KOPT-K1 (cell line): ENCODE results near the gene CPNE4.
"Not testable (repeated sequence)": the region's sequence is repeated elsewhere in the genome, so short reads cannot be mapped to it uniquely, and the experiment has no call there.

ENCODE experiments used
- H3K27ac ChIP-seq: fragments of 200-600 bp; sonication (generic); 2 replicates; pipeline ENCODE4 v1.5.1; 2016; ENCODE audit warnings: antibody characterized with exemption, mild to moderate bottlenecking, low read depth, low read length; ENCODE audit not compliant: poor library complexity, severe bottlenecking
- H3K36me3 ChIP-seq: fragments of 200-600 bp; sonication (generic); 2 replicates; pipeline ENCODE4 v1.5.1; 2017; ENCODE audit warnings: antibody characterized with exemption, mild to moderate bottlenecking, low read length, moderate library complexity; ENCODE audit not compliant: insufficient read depth
- H3K9me3 ChIP-seq: fragments of 200-600 bp; sonication (generic); 2 replicates; pipeline ENCODE4 v1.5.1; 2017; ENCODE audit warnings: antibody characterized with exemption, low read length, mild to moderate bottlenecking; ENCODE audit not compliant: insufficient read depth, poor library complexity, severe bottlenecking

CPNE4 gene

DNA sequence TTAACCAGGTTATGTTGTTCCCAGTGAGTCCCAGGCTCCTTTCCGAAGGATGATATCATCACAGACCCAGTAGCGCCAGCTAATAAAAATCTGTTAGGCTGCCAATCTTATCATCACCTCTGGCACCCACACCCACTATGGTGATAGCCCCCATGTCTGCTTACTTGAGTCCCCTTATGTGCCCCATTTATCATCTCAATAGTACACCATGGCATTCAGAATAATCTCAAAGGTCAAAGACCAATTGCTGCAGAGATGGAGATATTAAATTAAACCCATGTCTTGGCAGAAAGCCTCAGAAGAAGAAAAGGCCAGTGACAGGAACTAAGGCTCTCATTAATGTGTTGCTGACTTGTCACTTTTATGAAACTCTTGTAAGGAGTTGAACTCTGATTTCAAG, 32.8 kb downstream of the CPNE4 start:
- H3K27ac ChIP-seq, result no peak overlapping the region
- no peaks in the 10 kb centered on the region for H3K9me3 ChIP-seq
- H3K36me3 ChIP-seq, result no peaks in the 10 kb centered on the region

DNA sequence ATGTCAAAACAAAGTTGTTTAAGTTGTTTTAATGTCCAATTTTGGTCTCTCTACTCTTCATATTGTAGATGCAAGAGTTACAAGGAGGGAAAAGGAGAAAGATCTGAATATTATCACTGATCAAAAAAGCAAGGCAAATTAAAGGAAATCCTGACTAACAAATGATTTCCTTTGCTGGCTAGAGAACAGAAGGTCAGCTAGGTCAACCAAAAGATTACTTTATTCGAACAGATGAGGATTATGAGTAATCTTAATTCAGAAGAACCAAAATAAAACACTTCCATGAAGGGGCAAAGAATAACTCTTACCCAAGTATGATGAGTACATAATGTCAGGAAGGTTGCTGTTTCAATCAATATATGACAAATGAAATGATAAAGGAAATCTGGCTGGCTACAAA, 33.8 kb downstream of the CPNE4 start:
- Histone ChIP-seq H3K9me3 (no peaks in the 10 kb centered on the region), H3K27ac (no peak overlapping the region), H3K36me3 (no peaks in the 10 kb centered on the region)

DNA sequence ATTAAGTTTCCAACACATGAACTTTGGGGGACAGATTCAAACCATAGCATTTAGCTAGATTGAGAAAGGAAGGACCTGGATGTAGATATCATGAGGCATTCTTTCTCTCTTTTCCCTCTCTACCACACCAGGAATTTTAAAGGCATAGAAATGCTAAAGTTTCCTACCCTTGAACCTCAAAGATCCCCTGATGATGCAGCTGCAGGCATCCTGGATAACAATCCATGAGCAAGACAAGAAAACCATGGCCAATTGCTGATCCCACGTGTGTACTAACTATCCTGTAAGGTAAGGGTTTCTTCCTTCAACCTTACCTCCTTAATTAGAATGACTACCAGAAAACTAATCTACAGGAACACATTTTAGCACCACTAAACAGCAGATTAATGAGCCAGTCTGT, 36.8 kb downstream of the CPNE4 start:
- Histone ChIP-seq H3K27ac (no peak overlapping the region), H3K9me3 (no peaks in the 10 kb centered on the region), H3K36me3 (no peaks in the 10 kb centered on the region)

DNA sequence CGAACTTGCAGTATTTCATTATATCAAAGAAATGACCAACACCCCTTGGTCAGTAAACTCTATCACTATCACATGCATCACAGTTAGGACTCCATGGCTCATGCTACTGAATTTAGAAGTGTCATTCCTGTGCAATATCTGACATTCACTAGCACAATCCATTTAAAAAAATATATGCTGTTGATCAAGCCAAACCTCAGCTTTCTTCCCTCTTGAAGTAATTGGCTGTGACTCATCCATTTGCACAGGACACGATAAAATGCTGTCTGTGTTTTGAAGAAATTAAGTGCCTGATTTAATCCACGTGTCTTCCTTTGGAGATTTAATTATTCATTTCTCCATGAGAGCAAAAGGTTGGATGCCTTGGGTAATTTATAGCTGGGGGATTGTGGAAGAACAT, 38.9 kb downstream of the CPNE4 start:
- peaks cover 9% of the 10 kb centered on the region for H3K9me3 ChIP-seq
- H3K27ac ChIP-seq, result no peak overlapping the region
- no peaks in the 10 kb centered on the region for H3K36me3 ChIP-seq

DNA sequence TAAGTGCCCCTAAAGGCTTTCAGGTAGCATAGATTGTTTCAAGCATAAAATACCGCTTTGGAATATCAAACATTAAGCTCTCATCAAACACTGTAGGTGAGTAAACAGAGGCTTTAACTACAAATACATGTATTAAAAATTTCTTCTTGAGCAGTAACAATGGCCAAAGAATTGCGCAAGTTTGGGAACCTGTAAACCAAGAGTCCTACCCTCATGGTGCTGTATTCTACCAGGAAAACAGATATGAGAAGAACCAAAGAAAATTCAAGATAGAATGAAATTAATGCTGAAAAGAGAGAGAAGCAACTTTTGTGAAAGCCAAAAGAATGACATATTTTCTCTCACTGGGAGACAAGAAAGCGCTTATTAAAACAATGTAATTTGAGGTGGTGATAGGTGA, 45.5 kb downstream of the CPNE4 start:
- Histone ChIP-seq H3K36me3 (no peaks in the 10 kb centered on the region), H3K9me3 (peaks cover 9% of the 10 kb centered on the region), H3K27ac (no peak overlapping the region)

DNA sequence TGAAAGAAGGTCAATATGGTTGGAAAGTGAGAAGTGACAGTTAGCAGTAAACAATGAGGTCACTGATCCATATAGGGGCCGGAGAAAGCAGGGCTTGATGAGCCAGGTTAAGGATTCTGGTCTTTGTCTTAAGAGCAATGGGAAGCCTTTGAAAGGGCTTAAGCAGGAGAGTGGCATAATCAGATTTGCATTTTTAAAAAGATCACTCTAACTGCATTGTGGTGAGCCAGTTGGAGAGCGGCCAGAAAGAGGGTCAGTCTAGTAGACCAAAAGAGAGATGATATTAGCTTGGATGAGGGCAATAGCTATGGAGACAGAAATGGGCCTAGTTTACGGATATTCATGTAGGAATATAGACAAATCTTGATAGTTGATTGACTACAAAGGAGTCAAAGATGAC, 46.6 kb downstream of the CPNE4 start:
- no peak overlapping the region for H3K27ac ChIP-seq
- H3K9me3 ChIP-seq, result peaks cover 9% of the 10 kb centered on the region

DNA sequence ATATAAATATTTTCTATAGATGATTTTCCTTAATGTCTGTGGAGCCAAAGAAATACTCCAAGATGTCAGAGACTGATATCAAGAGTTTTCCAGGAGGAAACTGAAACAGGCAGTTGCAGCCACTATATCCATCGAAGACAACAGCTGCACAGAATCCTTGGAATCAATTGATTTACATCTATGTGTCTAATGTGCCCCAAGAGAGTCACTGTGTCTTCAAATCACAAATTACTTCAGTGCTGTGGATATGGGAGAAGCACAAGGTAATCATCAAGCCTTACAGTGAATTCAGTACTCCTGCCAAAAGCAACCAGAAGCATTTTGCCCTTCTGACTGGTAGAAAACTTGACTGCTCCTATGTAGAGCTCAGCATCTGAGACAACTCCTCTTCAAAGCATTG, 51.1 kb downstream of the CPNE4 start:
- Histone ChIP-seq H3K9me3 (no peaks in the 10 kb centered on the region), H3K27ac (no peak overlapping the region), H3K36me3 (no peaks in the 10 kb centered on the region)

More for the DNA sequence above, 46.6 kb downstream of the CPNE4 start:
- no peaks in the 10 kb centered on the region for H3K36me3 ChIP-seq

DNA sequence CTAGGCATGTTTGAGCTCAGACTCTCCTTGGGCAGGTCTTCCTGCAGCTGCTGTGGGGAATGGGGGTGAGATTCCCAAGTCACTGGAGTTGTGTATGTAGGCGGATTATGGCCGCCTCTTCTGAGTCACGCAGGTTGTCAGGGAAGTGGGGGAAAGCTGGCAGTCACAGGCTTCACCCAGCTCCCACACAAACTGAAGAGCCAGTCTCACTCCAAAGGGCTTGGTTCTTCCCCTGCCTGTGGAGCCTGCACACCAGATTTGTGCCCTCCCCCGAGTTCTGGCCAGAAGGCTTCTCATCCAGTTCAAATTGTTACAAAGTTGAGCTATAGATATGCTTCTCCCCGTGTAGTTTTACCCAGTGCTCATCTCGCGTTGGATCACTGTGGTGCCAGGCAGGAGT, 53.5 kb downstream of the CPNE4 start:
- Histone ChIP-seq H3K9me3 (no peaks in the 10 kb centered on the region), H3K27ac (no peak overlapping the region), H3K36me3 (no peaks in the 10 kb centered on the region)

DNA sequence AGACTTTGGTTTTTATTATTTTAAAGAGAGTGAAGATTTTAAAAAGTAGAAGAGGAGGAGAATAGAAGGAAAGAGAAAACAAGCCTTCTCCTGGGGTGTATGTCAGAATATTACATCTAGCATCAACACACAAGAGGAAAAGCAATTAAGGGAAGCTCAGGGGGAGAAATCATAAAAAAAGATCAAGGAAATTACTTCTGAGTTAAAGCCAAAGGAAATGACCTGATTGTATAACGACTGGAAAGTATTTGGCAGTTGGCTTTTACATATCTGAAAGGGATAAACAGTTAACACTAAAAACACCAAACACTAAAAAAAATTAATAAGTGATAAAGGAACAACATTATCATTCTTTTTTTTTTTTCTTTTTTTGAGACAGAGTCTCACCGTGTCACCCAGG, 58.4 kb downstream of the CPNE4 start:
- Histone ChIP-seq H3K36me3 (no peaks in the 10 kb centered on the region), H3K9me3 (no peaks in the 10 kb centered on the region), H3K27ac (no peak overlapping the region)

DNA sequence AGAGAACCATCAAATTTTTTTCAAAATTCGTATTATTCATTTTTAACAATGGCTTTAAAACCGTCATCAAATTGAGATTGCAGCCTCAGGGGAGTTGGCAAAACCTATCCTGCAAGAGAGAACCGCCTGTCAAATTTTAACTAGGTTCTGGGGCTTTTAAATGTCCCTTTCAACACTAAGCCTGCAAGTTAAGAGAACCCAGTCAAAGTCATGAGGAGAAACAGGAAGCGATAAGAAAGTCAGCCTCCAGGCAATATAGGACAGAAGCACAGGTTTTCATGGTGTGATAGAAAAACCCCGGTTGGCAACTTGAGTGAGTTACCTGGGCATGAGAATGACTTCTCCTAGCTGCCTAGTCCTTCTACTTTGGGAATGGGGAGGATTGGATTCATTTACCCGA, 59.8 kb downstream of the CPNE4 start:
- H3K27ac ChIP-seq, result no peak overlapping the region
- H3K36me3 ChIP-seq, result no peaks in the 10 kb centered on the region
- no peaks in the 10 kb centered on the region for H3K9me3 ChIP-seq

DNA sequence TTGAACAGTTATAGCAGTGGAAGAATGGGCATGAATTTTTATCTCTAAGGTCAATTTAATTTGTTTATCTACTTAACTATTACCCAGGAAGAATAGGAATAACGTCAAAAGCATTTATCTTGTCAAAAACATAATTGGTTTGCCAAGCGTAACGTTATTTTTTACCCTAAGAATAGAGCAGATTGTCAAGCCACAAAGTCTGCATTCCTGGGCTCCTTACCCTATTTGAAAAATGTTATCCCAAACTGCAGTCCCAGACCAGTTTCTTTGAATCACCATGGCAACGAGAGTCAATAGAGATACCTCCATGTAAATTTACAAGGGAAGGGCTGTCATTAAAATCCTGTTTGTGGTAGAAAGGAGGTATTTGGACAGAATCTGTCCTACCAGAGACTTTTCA, 61.1 kb downstream of the CPNE4 start:
- Histone ChIP-seq H3K36me3 (no peaks in the 10 kb centered on the region), H3K9me3 (no peaks in the 10 kb centered on the region), H3K27ac (no peak overlapping the region)

DNA sequence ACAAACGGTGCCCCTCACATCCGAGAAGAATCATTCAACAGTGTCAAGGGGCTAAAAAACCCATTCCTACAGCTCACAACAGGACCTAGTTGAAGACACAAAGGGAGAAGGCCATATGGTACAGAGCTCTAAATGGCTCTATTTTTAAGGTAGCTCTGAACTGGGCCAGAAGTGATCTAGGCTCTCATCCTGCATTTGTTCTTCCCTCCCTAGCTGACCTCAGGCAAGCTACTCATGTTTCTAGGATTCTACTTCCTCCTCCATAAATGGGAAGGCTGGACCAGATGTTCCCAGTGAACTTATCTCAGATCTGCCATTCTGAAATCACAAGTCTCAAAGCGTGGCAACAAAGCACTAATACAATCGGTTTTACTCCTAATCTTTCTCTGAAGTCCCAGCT, 62.3 kb downstream of the CPNE4 start:
- no peaks in the 10 kb centered on the region for H3K36me3 ChIP-seq
- H3K27ac ChIP-seq, result no peak overlapping the region
- H3K9me3 ChIP-seq, result no peaks in the 10 kb centered on the region

DNA sequence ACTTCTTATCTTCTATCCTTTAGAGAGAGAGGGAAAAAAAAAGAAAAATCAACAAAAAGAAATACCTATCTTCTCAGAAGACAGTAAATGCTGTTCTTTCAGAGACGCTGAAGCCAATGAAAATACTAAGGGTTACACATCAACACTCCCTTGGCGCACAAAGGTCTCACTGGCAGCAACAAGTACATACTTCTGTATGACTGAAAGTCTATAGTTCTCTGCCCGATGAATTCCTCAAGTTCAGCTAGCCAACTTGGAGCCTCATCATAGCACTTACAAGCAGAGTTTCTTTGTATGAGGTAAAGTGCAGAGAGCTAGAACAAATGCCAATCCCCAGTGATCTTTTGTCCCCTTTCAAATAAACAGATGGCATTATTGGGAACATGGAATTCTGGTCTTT, 62.7 kb downstream of the CPNE4 start:
- no peaks in the 10 kb centered on the region for H3K9me3 ChIP-seq
- H3K36me3 ChIP-seq, result no peaks in the 10 kb centered on the region
- H3K27ac ChIP-seq, result no peak overlapping the region

DNA sequence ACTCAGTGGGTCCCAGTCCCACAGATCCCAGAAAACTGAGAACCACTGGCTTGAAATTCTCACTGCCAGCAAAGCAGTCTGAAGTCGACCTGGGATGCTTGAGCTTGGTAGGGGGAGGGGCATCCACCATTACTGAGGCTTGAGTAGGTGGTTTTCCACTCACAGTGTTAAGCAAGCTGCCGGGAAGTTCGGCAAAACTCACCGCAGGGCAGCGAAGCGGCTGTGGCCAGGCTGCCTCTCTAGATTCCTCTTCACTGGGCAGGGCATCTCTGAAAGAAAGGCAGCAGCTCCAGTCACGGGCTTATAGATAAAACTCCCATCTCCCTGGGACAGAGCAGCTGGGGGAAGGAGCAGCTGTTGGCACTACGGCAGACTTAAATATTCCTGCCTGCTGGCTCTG, 71.4 kb downstream of the CPNE4 start:
- not testable (repeated sequence) for H3K27ac ChIP-seq, H3K9me3 ChIP-seq, H3K36me3 ChIP-seq

DNA sequence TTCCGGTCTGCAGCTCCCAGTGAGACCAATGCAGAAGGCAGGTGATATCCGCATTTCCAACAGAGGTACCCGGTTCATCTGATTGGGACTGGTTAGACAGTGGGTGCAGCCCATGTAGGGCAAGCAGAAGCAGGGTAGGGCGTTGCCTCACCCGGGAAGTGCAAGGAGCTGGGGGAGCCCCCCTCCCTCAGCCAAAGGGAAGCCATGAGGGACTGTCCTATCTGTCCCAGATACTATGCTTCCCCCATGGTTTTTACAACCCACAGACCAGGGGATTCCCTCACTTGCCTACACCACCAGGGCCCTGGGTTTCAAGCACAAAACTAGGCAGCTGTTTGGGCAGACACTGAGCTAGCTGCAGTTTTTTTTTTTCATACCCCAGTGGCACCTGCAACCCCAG, 71.8 kb downstream of the CPNE4 start:
- Histone ChIP-seq H3K36me3 (no peaks in the 10 kb centered on the region), H3K9me3 (no peaks in the 10 kb centered on the region)

DNA sequence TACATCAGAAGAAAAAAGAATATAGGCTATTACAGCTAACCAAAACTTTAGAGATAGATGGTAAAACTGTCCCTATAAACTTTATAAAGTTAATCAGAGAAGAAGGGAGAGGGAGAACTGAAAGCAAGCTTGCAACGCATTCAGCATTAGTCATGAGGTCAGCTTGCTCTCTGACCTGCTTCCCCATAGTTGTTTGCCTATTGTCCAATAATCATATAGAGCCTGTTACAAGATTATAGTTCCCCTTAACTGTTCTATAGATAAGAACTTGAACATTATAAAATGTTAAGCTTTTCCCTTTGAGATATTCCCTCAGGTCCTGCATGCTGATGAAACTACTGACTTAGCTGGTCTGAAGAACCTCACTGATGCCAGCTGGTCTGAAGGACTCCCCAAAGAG, 74.5 kb downstream of the CPNE4 start:
- Histone ChIP-seq H3K36me3 (no peaks in the 10 kb centered on the region), H3K9me3 (no peaks in the 10 kb centered on the region), H3K27ac (no peak overlapping the region)

More for the DNA sequence above, 71.8 kb downstream of the CPNE4 start:
- no peak overlapping the region for H3K27ac ChIP-seq

DNA sequence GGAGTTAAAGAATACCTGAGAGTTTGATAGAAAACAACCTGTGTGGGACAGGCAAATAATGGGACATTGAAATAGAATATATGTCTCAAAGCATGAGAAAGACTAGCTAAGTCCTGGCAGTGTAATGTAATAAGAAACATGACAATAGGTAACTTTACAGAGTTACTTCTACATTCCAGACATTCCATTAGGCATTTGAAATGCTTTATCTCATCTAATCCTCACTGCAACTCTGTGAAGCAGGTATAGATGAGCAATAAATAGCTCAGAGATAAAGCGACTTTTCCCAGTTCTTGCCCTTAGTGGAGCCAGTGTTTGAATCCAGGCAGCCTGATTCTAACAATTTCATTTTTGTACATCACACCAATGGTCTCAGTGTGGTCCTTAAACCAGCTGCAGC, 76.8 kb downstream of the CPNE4 start:
- Histone ChIP-seq H3K27ac (no peak overlapping the region), H3K36me3 (no peaks in the 10 kb centered on the region), H3K9me3 (no peaks in the 10 kb centered on the region)
